HL-60 (cell line): ENCODE measurements around the gene DSN1.

ENCODE experiments used
- DNase-seq, 2 experiments: peaks; one replicate each; pipeline ENCODE4 v3.0.0-alpha.2; 2010 to 2020; ENCODE audit warnings: low read depth in 1 of 2, low spot score in 1 of 2
- H3K27ac ChIP-seq: fragments of 250-450 bp; sonication (Bioruptor Pico); replicated peaks from 2 replicates; pipeline ENCODE4 v1.5.1; 2020; ENCODE audit warnings: mild to moderate bottlenecking, moderate library complexity
- H3K27me3 ChIP-seq: fragments of 250-450 bp; sonication (Bioruptor Pico); 2 replicates; pipeline ENCODE4 v1.5.1; 2021; ENCODE audit warnings: mild to moderate bottlenecking, moderate library complexity; ENCODE audit not compliant: insufficient read depth, poor library complexity, severe bottlenecking
- H3K4me3 ChIP-seq: replicated peaks from 2 replicates; pipeline ENCODE4 v1.5.1; 2011; ENCODE audit warnings: mild to moderate bottlenecking, control low read depth, low read length; ENCODE audit not compliant: insufficient read depth
- GABPA ChIP-seq: IDR thresholded peaks from 2 replicates; pipeline ENCODE4 v1.6.1; 2012; ENCODE audit warnings: low read depth
- POLR2AphosphoS5 ChIP-seq: IDR thresholded peaks from 2 replicates; pipeline ENCODE4 v1.6.1; 2012; ENCODE audit warnings: low read depth
- SPI1 ChIP-seq: IDR thresholded peaks from 2 replicates; pipeline ENCODE4 v1.6.1; 2012; ENCODE audit warnings: low read depth, mild to moderate bottlenecking, borderline replicate concordance
- TF ChIP-seq, protein P1 (sequence below): IDR thresholded peaks from one replicate; pipeline ENCODE4 v1.5.1; 2011; ENCODE audit warnings: low read length, control low read depth, inconsistent platforms; ENCODE audit not compliant: insufficient read depth
- TF ChIP-seq, protein P2 (sequence below): IDR thresholded peaks from 2 replicates; pipeline ENCODE4 v1.6.1; 2012; ENCODE audit warnings: low read depth; ENCODE audit not compliant: insufficient replicate concordance

Gene DSN1

GRCh38 chr20:36808317-36809257 is 35.0 kb upstream of the DSN1 start:
- Histone ChIP-seq H3K27me3 (no peaks in the 10 kb centered on the region), H3K4me3 (no peak overlapping the region), H3K27ac (no peak overlapping the region)
- peak; percentile 59 to 78 for DNase-seq
- TF ChIP-seq SPI1: no peak
- TF ChIP-seq, protein P1, sequence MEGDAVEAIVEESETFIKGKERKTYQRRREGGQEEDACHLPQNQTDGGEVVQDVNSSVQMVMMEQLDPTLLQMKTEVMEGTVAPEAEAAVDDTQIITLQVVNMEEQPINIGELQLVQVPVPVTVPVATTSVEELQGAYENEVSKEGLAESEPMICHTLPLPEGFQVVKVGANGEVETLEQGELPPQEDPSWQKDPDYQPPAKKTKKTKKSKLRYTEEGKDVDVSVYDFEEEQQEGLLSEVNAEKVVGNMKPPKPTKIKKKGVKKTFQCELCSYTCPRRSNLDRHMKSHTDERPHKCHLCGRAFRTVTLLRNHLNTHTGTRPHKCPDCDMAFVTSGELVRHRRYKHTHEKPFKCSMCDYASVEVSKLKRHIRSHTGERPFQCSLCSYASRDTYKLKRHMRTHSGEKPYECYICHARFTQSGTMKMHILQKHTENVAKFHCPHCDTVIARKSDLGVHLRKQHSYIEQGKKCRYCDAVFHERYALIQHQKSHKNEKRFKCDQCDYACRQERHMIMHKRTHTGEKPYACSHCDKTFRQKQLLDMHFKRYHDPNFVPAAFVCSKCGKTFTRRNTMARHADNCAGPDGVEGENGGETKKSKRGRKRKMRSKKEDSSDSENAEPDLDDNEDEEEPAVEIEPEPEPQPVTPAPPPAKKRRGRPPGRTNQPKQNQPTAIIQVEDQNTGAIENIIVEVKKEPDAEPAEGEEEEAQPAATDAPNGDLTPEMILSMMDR: peak; percentile 87
- no peak for TF ChIP-seq POLR2AphosphoS5

DNA sequence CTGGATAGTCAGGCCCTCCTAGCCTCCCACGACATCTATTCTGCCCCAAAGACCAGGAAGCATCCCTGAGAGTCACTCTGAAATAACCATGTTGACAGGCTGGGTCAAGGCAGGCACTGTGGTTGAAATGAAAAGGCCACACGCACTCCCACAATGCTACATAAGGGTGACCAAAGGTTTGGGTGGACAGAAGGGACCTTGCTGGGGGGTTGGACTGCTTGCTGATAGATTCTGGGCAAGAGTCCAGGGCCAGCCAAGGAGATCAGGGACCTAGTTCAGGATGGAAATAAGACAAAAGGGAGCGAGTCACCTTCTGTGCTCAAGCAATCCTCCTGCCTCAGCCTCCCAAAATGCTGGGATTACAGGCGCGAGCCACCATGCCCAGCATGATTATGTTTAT is 32.5 kb upstream of the DSN1 start:
- Histone ChIP-seq H3K4me3 (no peak overlapping the region), H3K27me3 (no peaks in the 10 kb centered on the region), H3K27ac (no peak overlapping the region)
- no peak for DNase-seq
- TF ChIP-seq, protein P1: no peak
- no peak for TF ChIP-seq POLR2AphosphoS5
- no peak for TF ChIP-seq GABPA
- no peak for TF ChIP-seq SPI1
- TF ChIP-seq, protein P2, sequence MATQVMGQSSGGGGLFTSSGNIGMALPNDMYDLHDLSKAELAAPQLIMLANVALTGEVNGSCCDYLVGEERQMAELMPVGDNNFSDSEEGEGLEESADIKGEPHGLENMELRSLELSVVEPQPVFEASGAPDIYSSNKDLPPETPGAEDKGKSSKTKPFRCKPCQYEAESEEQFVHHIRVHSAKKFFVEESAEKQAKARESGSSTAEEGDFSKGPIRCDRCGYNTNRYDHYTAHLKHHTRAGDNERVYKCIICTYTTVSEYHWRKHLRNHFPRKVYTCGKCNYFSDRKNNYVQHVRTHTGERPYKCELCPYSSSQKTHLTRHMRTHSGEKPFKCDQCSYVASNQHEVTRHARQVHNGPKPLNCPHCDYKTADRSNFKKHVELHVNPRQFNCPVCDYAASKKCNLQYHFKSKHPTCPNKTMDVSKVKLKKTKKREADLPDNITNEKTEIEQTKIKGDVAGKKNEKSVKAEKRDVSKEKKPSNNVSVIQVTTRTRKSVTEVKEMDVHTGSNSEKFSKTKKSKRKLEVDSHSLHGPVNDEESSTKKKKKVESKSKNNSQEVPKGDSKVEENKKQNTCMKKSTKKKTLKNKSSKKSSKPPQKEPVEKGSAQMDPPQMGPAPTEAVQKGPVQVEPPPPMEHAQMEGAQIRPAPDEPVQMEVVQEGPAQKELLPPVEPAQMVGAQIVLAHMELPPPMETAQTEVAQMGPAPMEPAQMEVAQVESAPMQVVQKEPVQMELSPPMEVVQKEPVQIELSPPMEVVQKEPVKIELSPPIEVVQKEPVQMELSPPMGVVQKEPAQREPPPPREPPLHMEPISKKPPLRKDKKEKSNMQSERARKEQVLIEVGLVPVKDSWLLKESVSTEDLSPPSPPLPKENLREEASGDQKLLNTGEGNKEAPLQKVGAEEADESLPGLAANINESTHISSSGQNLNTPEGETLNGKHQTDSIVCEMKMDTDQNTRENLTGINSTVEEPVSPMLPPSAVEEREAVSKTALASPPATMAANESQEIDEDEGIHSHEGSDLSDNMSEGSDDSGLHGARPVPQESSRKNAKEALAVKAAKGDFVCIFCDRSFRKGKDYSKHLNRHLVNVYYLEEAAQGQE: no peak

GRCh38 chr20:36805396-36805795 is 31.8 kb upstream of the DSN1 start:
- TF ChIP-seq POLR2AphosphoS5 (no peak), GABPA (no peak), SPI1 (no peak)
- TF ChIP-seq, protein P1: no peak
- TF ChIP-seq, protein P2: no peak
- no peaks in the 10 kb centered on the region for H3K27me3 ChIP-seq
- H3K4me3 ChIP-seq: no peak overlapping the region
- H3K27ac ChIP-seq: no peak overlapping the region
- DNase-seq: no peak
